HG03442 (cell line): Measurements from ENCODE around the gene ADCK2.
A peak's percentile ranks its signal among the peaks of the same experiment; 100 is the strongest.
"Not testable (repeated sequence)": the region's sequence is repeated elsewhere in the genome, so short reads cannot be mapped to it uniquely, and the experiment has no call there.

Experiments
- ATAC-seq: cut with Tn5 transposase; IDR thresholded peaks from one replicate; pipeline ENCODE4 v1.9.1; 2021; ENCODE audit warnings: mild to moderate bottlenecking, moderate library complexity; ENCODE audit not compliant: unreplicated experiment

Gene ADCK2

GRCh38 chr7:140645166-140645900, 27.4 kb upstream of the ADCK2 start:
- no peak for ATAC-seq

- ATAC-seq: no peak
Observed at GRCh38 chr7:140646931-140647647, 25.7 kb upstream of the ADCK2 start.

- ATAC-seq: no peak
Observed at GRCh38 chr7:140649556-140650205, 23.1 kb upstream of the ADCK2 start.

- ATAC-seq: no peak
Observed at GRCh38 chr7:140650367-140650766, 22.4 kb upstream of the ADCK2 start.

- ATAC-seq: no peak
Observed at GRCh38 chr7:140653319-140654108, 19.2 kb upstream of the ADCK2 start.

- no peak for ATAC-seq
Observed at GRCh38 chr7:140654109-140654387, 18.7 kb upstream of the ADCK2 start.

- no peak for ATAC-seq
Observed at GRCh38 chr7:140654661-140655060, 18.1 kb upstream of the ADCK2 start.

GRCh38 chr7:140655511-140656408, 17.0 kb upstream of the ADCK2 start:
- ATAC-seq: no peak

GRCh38 chr7:140656548-140657515, 15.9 kb upstream of the ADCK2 start:
- ATAC-seq: peak; percentile 90

GRCh38 chr7:140657891-140658290, 14.9 kb upstream of the ADCK2 start:
- no peak for ATAC-seq

GRCh38 chr7:140659856-140660255, 12.9 kb upstream of the ADCK2 start:
- ATAC-seq: no peak

GRCh38 chr7:140661124-140661523, 11.6 kb upstream of the ADCK2 start:
- ATAC-seq: no peak

GRCh38 chr7:140662938-140663337, 9.8 kb upstream of the ADCK2 start:
- ATAC-seq: not testable (repeated sequence)

- ATAC-seq: no peak
Observed at GRCh38 chr7:140667476-140667875, 5.3 kb upstream of the ADCK2 start.

GRCh38 chr7:140668641-140669040, 4.1 kb upstream of the ADCK2 start:
- no peak for ATAC-seq

- no peak for ATAC-seq
Observed at GRCh38 chr7:140669352-140669751, 3.4 kb upstream of the ADCK2 start.

GRCh38 chr7:140669862-140670261, 2.9 kb upstream of the ADCK2 start:
- ATAC-seq: not testable (repeated sequence)

- no peak for ATAC-seq
Observed at GRCh38 chr7:140670343-140670935, 2.3 kb upstream of the ADCK2 start.

- no peak for ATAC-seq
Observed at GRCh38 chr7:140671966-140672365, 779 bp upstream of the ADCK2 start.
